ENCODE data around the gene CD48. TPM values are rescaled to one million over a fixed set of nuclear protein-coding genes. Genes with fewer than 3 reads are reported as not detected.
A peak's percentile ranks its signal among the peaks of the same experiment; 100 is the strongest.

Gene CD48
- total RNA-seq, 2 donors from 2014 or later, result 0.55 to 1.1 TPM

DNA sequence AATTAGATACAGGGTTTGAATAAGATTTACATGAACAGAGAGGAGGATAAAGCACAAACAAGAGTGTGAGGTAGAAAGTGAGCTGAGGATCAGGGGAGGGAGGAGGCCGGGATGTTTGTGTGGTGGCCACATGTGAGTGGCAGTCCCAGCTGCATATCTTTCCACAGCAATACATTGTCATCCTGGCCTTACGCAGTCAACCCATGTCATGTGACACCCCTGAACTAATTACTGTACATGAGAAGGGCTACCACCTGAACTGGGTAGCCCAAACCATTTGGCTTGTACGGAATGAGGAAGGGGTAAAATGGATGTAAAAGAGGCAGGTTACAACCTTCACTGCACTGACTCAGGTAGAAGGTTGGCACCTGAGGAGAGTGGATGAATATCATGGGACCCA, 31.6 kb upstream of the CD48 start:
- Mint-ChIP-seq H3K27me3 (ENCODE audit: insufficient read depth) (no peaks in the 10 kb centered on the region), H3K36me3 (ENCODE audit: low read depth) (no peaks in the 10 kb centered on the region), H3K4me3 (no peak overlapping the region), H3K9me3 (no peaks in the 10 kb centered on the region), H3K27ac (no peak overlapping the region), H3K4me1 (peaks cover 17% of the 10 kb centered on the region)
- DNase-seq, result no peak
- Histone ChIP-seq H3K9ac (ENCODE audit: extremely low read depth, low read length, poor library complexity, severe bottlenecking) (no peak overlapping the region), H3K4me1 (ENCODE audit: control insufficient read depth, insufficient read depth, low read length) (no peaks in the 10 kb centered on the region), H3K9me3 (ENCODE audit: control insufficient read depth, low read length) (no peaks in the 10 kb centered on the region), H3K27me3 (ENCODE audit: control insufficient read depth, insufficient read depth, low read length, poor library complexity, severe bottlenecking) (no peaks in the 10 kb centered on the region), H3K4me3 (ENCODE audit: low read length) (no peak overlapping the region), H3K36me3 (ENCODE audit: control insufficient read depth, insufficient read depth, low read length) (no peaks in the 10 kb centered on the region), H3K27ac (ENCODE audit: low read depth, low read length) (no peak overlapping the region)
- TF ChIP-seq, protein P1, sequence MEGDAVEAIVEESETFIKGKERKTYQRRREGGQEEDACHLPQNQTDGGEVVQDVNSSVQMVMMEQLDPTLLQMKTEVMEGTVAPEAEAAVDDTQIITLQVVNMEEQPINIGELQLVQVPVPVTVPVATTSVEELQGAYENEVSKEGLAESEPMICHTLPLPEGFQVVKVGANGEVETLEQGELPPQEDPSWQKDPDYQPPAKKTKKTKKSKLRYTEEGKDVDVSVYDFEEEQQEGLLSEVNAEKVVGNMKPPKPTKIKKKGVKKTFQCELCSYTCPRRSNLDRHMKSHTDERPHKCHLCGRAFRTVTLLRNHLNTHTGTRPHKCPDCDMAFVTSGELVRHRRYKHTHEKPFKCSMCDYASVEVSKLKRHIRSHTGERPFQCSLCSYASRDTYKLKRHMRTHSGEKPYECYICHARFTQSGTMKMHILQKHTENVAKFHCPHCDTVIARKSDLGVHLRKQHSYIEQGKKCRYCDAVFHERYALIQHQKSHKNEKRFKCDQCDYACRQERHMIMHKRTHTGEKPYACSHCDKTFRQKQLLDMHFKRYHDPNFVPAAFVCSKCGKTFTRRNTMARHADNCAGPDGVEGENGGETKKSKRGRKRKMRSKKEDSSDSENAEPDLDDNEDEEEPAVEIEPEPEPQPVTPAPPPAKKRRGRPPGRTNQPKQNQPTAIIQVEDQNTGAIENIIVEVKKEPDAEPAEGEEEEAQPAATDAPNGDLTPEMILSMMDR (conservative IDR thresholded peaks at IDR 0.05), result no peak
- WGBS, 2 experiments (ENCODE audit: insufficient coverage in 1 of 2, insufficient read length in 1 of 2), result 96% methylated on average over 3 of the region's 3 CpGs; no CpG with 5 or more reads in 1 of the 2 experiments

DNA sequence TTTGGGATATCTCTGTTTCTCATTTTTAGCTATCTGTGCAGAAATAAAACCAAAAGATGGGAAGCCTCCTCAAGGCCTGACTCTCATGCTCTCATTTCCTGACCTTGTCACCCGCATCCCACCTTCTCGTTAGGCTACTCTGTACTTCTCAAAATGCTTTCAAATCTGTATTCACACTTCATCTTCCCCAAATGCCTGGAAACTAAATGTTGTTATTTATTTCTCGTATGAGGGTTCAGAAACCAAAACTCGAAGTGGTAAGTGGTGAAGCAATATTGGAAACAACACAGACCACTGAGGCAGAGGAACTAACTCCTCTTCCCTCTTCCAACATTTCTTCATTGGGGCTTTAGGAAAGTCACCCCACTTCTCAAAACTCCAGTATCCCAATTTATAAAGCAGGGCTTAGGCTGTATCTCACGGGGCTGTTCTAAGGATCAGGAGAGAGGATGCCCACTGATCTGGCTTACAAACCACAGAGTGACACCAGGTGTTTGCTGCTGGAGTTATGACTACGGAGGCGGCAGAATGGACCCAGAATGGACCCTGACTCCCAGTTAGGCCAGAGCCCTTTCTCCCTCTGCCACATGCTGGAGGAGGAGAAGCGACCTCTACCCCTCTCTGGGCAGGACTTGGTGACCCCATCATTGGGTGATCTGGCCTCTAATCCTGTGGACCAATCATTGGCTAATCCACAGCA, 31.0 kb upstream of the CD48 start:
- H3K27me3 Mint-ChIP-seq (ENCODE audit: insufficient read depth), result no peaks in the 10 kb centered on the region
- peaks cover 1% of the 10 kb centered on the region for H3K9me3 ChIP-seq (ENCODE audit: control insufficient read depth, low read length)
- H3K36me3 ChIP-seq (ENCODE audit: control insufficient read depth, insufficient read depth, low read length), result no peaks in the 10 kb centered on the region
- no peaks in the 10 kb centered on the region for H3K36me3 Mint-ChIP-seq (ENCODE audit: low read depth)
- no peak overlapping the region for H3K27ac ChIP-seq (ENCODE audit: low read depth, low read length)
- no peak overlapping the region for H3K9ac ChIP-seq (ENCODE audit: extremely low read depth, low read length, poor library complexity, severe bottlenecking)
- no peaks in the 10 kb centered on the region for H3K9me3 Mint-ChIP-seq
- H3K4me3 Mint-ChIP-seq, result no peak overlapping the region
- H3K4me1 Mint-ChIP-seq, result peaks cover 17% of the 10 kb centered on the region
- DNase-seq, result no peak
- H3K4me1 ChIP-seq (ENCODE audit: control insufficient read depth, insufficient read depth, low read length), result no peaks in the 10 kb centered on the region
- 91 to 100% methylated on average over 2 to 8 of the region's 8 CpGs for WGBS, 2 experiments (ENCODE audit: insufficient coverage in 1 of 2, insufficient read length in 1 of 2)
- TF ChIP-seq, protein P1 (conservative IDR thresholded peaks at IDR 0.05), result no peak
- no peak overlapping the region for H3K4me3 ChIP-seq (ENCODE audit: low read length)
- H3K27me3 ChIP-seq (ENCODE audit: control insufficient read depth, insufficient read depth, low read length, poor library complexity, severe bottlenecking), result no peaks in the 10 kb centered on the region
- H3K27ac Mint-ChIP-seq, result no peak overlapping the region

DNA sequence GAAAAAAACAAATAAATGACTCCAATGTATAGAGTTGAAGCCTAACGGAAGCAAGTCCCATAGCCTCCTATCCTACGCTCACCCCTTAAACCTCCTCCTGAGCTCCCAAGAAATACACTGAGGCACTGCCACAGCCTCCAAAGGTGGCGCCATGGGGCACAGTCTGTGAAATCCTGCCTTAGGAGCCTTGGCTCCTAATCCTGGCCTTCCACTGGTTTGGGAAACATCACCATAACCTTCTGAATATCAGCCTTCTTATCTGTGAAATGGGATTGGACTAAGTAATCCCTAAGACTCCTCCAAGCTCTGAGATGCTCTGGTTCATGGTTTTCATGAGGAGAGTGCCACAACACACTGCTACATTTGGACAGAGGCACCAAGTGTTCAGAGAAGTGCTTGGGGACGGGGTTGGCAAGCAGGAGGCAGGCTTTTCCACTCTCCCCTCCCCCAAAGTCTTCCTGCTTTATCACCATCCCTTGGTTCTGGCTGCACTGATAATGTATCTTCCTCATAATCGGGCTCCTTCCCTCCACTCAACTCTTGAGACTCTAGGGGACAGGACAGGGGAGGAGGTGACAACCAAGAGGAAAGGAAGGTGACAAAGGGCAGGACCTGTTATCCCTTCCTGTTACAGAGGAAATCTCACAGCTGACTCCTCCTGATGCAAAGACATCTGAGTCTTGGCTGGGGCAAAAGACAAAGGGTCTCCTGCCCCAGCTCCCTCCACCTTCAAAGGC, 30.2 kb upstream of the CD48 start:
- peaks cover 9% of the 10 kb centered on the region for H3K9me3 ChIP-seq (ENCODE audit: control insufficient read depth, low read length)
- no peak overlapping the region for H3K27ac ChIP-seq (ENCODE audit: low read depth, low read length)
- H3K36me3 ChIP-seq (ENCODE audit: control insufficient read depth, insufficient read depth, low read length), result no peaks in the 10 kb centered on the region
- TF ChIP-seq, protein P1 (conservative IDR thresholded peaks at IDR 0.05), result peak; percentile 60
- WGBS, 2 experiments (ENCODE audit: insufficient coverage in 1 of 2, insufficient read length in 1 of 2), result 93% methylated on average over 5 of the region's 5 CpGs; no CpG with 5 or more reads in 1 of the 2 experiments
- no peak overlapping the region for H3K9ac ChIP-seq (ENCODE audit: extremely low read depth, low read length, poor library complexity, severe bottlenecking)
- H3K36me3 Mint-ChIP-seq (ENCODE audit: low read depth), result no peaks in the 10 kb centered on the region
- no peaks in the 10 kb centered on the region for H3K27me3 ChIP-seq (ENCODE audit: control insufficient read depth, insufficient read depth, low read length, poor library complexity, severe bottlenecking)
- H3K9me3 Mint-ChIP-seq, result peaks cover 7% of the 10 kb centered on the region
- no peak overlapping the region for H3K27ac Mint-ChIP-seq
- H3K4me1 Mint-ChIP-seq, result peaks cover 11% of the 10 kb centered on the region
- H3K4me3 ChIP-seq (ENCODE audit: low read length), result no peak overlapping the region
- H3K27me3 Mint-ChIP-seq (ENCODE audit: insufficient read depth), result no peaks in the 10 kb centered on the region
- no peaks in the 10 kb centered on the region for H3K4me1 ChIP-seq (ENCODE audit: control insufficient read depth, insufficient read depth, low read length)
- H3K4me3 Mint-ChIP-seq, result no peak overlapping the region
- peak; percentile 64 for DNase-seq

Data from endodermal cell (in vitro differentiated cells).